ENCODE data around the gene RCAN2.

- peak; percentile 81 for TF ChIP-seq CTCF (IDR thresholded peaks at IDR 0.05; ENCODE audit: poor library complexity, severe bottlenecking)
- TF ChIP-seq EP300 (conservative IDR thresholded peaks at IDR 0.05; ENCODE audit: poor library complexity, severe bottlenecking), result no peak
- TF ChIP-seq EZH2 (IDR thresholded peaks at IDR 0.05; ENCODE audit: borderline replicate concordance, insufficient read depth, low read length, poor library complexity, severe bottlenecking), result no peak
- peak; percentile 3 for TF ChIP-seq REST (IDR thresholded peaks at IDR 0.05; ENCODE audit: borderline replicate concordance)
- TF ChIP-seq TAF1 (IDR thresholded peaks at IDR 0.05; ENCODE audit: low read depth), result no peak
- TF ChIP-seq POLR2AphosphoS5 (IDR thresholded peaks at IDR 0.05), result no peak
- peak; percentile 73 for TF ChIP-seq RAD21 (conservative IDR thresholded peaks at IDR 0.05)
- peak; percentile 22 for TF ChIP-seq MXI1 (conservative IDR thresholded peaks at IDR 0.05; ENCODE audit: poor library complexity, severe bottlenecking)
- peak; percentile 81 for TF ChIP-seq SMC3 (conservative IDR thresholded peaks at IDR 0.05; ENCODE audit: poor library complexity)
Measured at GRCh38 chr6:46491628-46492547, 639 bp upstream of the RCAN2 start.
